ENCODE results near the gene ZER1. TPM values are rescaled to one million over a fixed set of nuclear protein-coding genes. Genes with fewer than 3 reads are reported as not detected.

Gene ZER1
- total and polyA plus RNA-seq, 2 of the 8 experiments (the other 6 are each of a cell fraction or from before 2014, with no cell fraction given): 20.5 to 26.6 TPM

GRCh38 chr9:128723352-128723865 is 48.3 kb downstream of the ZER1 start (continued):
- TF ChIP-seq SRF (IDR thresholded peaks at IDR 0.05; ENCODE audit: low read depth, low read length): no peak
- TF ChIP-seq KDM4A (IDR thresholded peaks at IDR 0.05; ENCODE audit: low read depth, low read length, severe bottlenecking): no peak
- TF ChIP-seq YY1 (IDR thresholded peaks at IDR 0.05; ENCODE audit: low read depth, low read length): no peak
